ENCODE data around the gene FAT1.

DNA sequence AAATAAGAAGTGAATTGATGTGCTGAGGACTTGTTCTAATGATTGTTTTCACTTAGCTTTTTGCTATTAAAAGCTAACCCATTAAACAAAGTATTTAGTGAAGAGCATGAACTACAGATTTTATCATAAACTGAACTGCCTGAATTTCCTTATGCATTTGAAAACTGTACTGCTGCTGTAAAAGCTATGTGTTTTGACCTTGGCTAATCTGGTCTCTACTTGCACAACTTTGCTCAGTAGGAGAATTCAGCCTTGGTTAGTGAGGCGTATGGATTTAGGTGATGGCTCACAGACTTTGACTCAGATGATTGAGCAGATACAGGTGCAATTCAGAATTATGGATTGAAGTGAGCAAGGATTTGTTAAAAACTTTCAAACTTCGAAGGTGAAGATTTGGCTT lies 38.7 kb upstream of the FAT1 start:
- no peak for TF ChIP-seq CTCF (IDR thresholded peaks at IDR 0.05 in 2 of 3, conservative IDR thresholded peaks at IDR 0.05 in 1 of 3; ENCODE audit: insufficient read depth in 2 of 3, low read depth in 1 of 3, low read length in 3 of 3)
- no peak for TF ChIP-seq SIN3A (IDR thresholded peaks at IDR 0.05; ENCODE audit: borderline replicate concordance in 2 of 2, control insufficient read depth in 1 of 2, low read depth in 2 of 2, low read length in 2 of 2)
- TF ChIP-seq BHLHE40 (IDR thresholded peaks at IDR 0.05; ENCODE audit: low read length) = no peak
- no peak for TF ChIP-seq TARDBP (IDR thresholded peaks at IDR 0.05)
- no peak for TF ChIP-seq RFX5 (IDR thresholded peaks at IDR 0.05; ENCODE audit: low read depth, low read length)
- TF ChIP-seq FOXA3 (CRISPR knock-in tag; conservative IDR thresholded peaks at IDR 0.05 in 1 of 2, IDR thresholded peaks at IDR 0.05 in 1 of 2) = no peak
